Measurements from ENCODE around the gene FCAMR.
A peak's percentile ranks its signal among the peaks of the same experiment; 100 is the strongest.
"Not testable (repeated sequence)": the region's sequence is repeated elsewhere in the genome, so short reads cannot be mapped to it uniquely, and the experiment has no call there.

Gene FCAMR

DNA sequence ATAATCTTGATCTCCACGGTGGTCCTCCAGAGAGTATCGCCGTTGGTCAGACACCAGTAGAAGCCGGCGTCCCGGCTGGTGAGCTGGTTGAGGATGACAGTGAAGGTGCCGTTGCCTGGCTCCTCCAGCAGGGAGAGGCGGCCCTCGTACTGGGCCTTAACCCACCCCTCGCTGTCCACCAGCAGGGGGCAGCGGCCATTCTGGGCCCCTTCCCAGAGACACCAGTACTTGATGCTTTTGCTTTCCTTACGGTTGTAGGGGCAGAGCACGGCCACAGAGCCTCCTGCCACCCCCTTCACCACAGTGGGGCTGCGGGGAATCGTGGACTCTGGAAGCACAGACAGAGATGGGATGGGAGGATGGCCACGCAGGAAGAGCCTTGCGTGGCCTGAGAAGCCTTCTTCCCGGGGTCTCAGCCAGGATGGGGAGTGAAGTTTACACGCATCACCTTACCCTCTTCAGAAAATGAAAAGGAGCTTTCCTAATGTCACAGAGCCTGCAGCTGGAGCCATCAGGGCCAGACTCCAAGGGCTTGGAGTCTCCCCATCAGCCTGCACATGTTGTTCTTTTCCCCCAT lies 34.7 kb downstream of the FCAMR start:
- no peak for DNase-seq (ENCODE audit: low read depth in 3 of 3)

DNA sequence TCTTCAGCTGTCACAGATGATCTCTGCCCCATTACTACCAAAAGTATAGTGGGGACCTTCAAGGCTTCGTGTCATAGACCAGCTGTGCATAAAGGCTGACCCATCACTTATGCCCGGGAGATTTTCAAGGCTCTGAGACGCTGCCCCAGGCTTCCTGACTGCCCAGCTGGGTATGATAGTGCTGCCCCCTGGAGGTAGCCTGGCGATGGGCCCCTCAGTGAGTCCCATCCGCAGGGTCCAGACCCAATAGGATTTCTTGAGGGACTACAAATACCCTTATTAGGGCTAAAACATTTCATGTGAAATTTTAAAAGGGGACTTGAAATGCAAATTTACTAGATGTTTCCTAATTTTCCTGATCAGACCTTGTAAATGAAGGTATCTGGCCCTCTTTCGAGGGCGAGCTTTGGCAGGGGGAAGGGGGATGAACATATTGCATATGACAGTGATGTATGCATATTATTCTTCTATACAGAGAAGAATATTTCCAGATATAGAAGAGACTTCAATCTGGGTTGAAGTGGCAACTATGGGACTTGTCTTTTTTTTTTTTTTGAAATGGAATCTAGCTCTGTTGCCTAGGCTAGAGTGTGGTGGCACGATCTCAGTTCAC lies 36.8 kb downstream of the FCAMR start:
- peak in 2 of 3 experiments; percentile 46 to 53 for DNase-seq (ENCODE audit: low read depth in 3 of 3)

DNA sequence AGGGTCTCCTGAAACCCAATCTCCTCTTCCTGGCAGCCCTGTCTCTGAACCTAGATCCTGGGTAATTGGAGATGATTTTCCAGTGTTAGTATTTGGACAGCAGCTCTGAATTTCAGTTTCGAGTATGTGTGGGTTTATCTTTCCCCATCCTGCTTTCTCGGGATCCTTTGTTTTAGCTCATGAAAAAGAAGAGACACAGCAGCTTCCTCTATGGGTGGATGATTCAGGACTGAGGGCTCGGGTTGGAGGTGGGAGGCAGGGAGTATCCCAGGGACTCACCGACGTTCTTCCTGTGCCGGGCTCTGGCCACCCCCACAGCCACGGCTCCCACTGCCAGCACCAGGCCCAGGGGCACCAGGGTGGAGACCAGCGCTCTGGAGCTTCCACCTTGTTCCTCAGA lies 38.1 kb downstream of the FCAMR start:
- no peak for DNase-seq (ENCODE audit: low read depth in 3 of 3)

DNA sequence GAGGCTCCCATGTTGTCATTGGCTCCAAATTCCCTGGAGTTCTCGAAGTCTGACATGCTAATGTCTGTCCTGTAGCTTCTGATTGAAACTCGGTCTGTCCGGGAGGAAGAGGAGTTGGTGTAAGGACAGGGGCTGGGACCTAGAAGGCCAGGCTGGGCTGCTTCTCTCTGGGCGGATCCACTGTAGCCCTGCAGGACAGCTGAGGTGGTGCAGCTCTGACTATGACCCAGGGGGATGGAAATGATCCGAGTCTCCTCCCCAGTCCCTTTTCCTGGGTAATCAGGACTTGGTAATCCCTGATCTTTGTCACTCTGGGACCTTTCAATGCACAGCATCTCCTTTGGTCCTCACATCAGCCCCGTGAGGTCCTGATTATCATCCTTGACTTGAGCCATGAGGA lies 38.6 kb downstream of the FCAMR start:
- no peak for DNase-seq (ENCODE audit: low read depth in 3 of 3)

DNA sequence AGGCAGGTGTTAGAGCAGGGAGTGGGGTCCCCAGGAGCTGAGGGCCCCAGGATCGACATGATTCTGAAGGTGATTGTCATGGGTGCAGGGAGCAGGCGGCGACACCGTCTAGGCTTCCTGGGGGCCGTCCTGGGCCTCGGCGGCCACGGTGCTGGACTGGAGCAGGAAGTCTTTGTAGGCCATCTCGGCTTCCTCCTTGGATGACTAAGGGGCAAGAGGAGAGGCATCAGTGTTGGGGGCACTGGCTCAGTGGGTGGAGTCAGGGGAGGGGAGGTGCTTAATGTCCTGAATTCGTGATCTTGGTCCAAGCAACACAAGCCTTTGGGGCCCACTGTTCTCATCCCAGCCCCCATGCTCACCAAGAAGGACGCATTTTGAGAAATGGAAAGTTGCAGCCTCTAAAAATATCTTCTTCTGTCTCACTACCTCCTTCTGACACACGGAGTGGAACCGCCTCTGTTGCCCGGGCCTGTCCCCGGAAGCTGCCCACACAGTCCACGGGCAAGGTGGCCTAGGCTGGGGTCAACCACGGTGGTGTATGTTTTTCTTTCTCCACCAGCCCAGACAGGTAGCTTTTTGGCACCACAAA lies 40.0 kb downstream of the FCAMR start:
- DNase-seq (ENCODE audit: low read depth in 3 of 3): no peak

DNA sequence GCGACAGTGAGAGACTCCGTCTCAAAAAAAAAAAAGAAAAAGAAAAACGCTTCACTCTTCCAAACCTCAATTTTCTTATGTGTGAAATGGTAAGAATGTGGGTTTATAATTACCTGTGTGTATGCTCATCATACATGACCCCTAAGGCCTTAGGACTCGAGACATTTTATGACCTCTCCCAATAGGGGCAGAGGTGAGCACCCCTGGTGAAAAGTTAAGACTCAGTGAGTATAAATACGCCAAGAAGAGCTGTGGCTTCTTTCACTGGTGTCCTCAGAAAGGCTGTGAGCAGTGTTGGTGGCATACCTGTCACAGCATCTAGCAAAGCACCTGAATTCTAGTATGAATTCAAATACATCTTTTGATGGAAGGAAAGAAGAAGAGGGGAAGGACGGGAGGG lies 40.7 kb downstream of the FCAMR start:
- DNase-seq (ENCODE audit: low read depth in 3 of 3): no peak

DNA sequence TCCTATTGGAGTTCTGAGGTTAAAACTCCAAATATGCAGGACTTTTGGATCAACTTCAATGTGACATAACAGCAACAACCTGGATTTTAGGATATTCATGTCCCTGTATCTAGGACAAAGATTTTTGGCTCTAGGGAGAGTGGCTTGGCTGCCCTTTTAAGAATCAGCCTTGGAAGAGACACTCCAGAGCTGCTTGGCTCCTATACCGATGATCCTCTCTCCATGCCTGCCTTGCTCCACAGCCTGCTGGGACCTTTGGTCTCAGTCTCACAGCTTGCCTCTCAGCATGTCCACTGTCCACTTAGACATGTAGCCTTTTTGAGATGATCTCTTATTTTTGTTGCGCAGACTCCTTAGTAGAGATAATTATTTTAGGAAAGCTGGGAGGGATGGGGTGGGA lies 44.0 kb downstream of the FCAMR start:
- no peak for DNase-seq (ENCODE audit: low read depth in 3 of 3)

DNA sequence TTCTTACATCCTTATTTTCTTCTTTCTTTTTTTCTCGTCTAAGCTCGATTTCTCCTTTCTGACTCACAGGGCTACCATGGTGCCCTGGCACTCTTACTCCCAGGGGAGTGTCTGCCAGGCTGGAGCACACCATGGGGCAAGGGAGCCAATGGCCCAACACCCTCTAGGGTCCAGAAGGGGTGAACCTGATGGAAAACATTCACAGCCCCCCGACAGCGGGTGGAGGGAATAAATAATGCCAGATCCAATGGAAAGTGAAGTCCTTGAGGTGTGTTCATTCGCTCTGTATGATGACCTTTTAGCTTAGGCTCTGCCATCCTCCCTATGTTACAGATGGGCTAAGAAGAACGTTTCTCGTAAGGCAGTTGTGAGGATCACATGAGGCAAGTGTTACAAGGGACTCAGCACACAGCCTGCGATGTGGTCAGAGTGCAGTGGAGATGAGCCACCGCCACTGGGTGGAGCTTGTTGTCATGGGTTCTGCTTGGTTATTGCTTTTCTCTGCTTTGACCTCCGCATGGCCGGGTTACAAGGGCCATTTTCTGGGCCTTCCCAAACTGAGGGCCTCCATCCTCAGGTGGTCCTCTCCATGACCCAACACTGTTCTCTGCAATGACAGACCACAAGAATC lies 45.0 kb downstream of the FCAMR start:
- no peak for DNase-seq (ENCODE audit: low read depth in 3 of 3)

DNA sequence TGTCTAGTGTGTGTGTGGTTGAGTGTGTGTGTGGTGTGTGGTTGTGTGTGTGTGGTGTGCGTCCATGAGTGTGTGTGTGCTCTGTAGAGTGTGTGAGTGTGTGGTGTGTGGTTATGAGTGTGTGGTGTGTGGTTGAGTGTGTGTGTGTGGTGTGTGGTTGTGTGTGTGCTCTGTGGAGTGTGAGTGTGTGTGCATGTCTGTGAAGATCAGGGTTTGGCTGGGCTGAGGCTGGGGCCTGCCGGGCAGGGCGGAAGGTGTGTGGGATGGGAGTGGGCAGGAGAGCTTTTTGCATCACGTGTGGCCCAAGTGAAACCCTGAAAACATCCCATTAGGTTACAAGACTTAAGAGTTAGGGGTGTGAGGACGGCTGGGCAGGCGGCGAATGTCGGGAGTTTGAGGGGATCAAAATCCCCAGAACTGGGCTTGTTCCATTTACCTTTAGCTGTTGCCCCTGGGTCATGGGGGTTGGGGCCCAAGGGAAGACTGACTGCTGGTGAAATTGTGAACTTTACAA lies 45.6 kb downstream of the FCAMR start:
- DNase-seq (ENCODE audit: low read depth in 3 of 3): no peak

DNA sequence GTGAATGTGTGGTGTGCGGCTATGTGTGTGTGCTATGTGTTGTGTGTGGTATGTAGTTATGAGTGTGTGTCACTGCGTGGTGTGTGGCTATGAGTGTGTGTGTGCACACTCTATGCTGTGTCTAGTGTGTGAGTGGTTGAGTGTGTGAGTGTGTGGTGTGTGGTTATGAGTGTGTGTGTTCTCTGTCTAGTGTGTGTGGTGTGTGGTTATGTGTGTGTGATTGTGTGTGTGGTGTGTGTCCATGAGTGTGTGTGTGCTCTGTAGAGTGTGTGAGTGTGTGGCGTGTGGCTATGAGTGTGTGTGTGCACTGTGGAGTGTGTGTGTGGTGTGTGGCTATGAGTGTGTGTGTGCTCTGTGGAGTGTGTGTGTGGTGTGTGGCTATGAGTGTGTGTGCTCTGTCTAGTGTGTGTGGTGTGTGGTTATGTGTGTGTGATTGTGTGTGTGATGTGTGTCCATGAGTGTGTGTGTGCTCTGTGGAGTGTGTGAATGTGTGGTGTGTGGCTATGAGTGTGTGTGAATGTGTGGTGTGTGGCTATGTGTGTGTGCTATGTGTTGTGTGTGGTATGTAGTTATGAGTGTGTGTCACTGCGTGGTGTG lies 46.2 kb downstream of the FCAMR start:
- not testable (repeated sequence) for DNase-seq (ENCODE audit: low read depth in 3 of 3)

DNA sequence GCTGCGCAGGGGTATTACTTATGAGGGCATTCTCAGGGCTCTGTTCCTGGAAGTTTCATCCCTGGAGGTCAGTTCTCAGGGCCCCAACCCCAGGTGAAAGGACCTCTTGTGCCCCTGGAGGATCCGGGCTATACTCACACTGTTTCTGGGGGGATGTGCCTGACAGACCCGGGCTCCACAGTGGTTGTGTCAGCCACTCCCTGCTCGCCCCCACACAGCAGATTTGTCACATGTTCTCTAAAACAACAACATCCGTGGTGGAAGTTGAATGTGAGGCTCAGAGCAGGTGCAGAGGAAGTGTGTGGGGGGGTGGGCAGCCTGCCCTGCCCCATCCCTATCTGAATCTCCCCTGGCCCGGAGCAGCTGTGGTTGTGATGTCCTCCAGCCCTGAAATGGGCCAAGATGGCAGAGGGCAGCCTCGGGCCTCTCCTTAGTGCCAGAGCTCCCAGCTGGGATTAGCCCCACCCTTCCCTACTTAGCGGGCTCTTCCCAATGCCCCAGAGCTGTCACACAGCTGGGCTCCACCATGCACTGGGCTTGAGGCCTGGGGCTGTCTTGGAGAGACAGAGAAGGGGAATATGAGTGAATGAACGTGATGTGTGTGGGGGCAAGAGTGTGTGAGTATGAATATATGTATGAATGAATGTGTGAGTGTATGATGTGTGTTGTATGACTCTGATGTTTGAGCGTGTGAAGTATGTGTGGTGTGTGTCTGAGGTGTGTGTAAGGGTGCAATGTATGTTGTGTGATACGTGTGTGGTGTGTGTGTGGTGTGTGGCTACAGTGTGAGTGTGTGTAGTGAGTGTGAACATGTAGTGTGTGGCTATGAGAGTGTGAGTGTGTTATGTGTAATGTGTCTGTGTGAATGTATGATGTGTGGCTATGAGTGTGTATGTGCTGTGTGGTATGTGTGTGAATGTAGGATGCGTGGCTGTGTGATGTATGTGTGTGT lies 47.0 kb downstream of the FCAMR start:
- DNase-seq (ENCODE audit: low read depth in 3 of 3): peak in 2 of 3 experiments; percentile 46 to 57

DNA sequence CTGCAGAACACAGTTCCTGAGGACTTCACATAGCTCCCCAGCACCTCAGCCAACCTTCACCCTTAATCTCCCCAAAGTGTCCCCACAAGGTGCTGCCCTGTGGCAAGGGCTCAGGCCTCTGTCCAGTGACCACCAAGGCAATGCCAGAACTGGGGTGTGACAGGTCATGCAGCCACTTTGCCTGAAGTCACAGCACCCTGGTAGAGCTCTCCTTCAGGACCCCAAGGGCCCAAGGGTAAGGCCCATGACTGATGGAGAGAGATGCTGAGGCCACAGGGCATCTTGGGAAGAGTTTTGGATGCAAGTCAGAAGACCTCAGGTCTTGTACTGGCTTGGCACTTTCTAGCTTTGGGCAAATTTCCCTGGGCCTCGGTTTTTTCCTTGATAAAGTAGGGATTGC lies 47.7 kb downstream of the FCAMR start:
- DNase-seq (ENCODE audit: low read depth in 3 of 3): no peak

DNA sequence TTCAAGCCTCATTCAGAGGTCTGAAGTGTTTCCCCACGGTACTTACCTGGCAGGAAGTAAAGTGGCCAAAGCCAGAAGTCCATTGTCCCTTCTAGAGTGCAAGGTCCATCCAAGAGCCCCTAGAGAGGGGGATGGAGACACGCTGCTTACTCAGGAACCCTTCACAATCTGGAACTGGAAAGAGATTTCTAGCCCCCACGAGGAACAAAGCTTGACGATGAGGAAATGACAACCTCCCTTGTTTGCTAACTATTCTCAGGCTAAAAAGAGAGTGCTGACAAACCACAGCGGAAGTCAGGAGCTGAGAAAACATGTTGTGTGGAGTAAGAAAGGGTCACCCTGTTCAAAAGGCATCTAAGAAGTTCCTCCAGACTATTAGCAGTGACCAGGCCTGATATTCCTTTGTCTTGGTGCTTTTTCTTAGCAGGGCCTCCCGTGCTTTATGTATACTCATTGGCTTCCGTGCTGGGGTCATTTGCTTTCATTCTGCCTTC lies 48.4 kb downstream of the FCAMR start, which contains the start of gene FCMR:
FCMR (minus strand) TSS at position 170 of the 494 bp plus-strand sequence; CDS start at position 83, 87 bp downstream.
- no peak for DNase-seq (ENCODE audit: low read depth in 3 of 3)

DNA sequence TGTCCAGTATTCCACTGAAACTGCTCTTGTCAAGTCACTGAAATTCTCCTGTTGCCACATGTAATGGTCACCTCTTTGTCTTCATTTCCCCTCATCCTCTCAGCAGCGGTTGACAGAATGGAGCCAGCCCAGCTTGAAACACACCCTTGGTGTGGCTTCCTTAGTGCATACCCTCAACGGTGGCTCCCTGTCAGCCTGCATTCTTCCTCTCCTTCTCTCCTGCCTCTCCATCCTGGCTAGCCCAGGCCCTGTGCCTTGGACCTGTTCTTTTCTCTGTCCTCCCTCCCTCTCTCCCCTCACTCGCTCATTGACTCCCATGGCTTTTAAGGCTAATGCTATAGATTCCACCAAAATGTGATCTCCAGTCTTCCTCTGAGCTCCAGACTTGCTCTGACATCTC lies 52.2 kb downstream of the FCAMR start:
- DNase-seq (ENCODE audit: low read depth in 3 of 3): no peak

DNA sequence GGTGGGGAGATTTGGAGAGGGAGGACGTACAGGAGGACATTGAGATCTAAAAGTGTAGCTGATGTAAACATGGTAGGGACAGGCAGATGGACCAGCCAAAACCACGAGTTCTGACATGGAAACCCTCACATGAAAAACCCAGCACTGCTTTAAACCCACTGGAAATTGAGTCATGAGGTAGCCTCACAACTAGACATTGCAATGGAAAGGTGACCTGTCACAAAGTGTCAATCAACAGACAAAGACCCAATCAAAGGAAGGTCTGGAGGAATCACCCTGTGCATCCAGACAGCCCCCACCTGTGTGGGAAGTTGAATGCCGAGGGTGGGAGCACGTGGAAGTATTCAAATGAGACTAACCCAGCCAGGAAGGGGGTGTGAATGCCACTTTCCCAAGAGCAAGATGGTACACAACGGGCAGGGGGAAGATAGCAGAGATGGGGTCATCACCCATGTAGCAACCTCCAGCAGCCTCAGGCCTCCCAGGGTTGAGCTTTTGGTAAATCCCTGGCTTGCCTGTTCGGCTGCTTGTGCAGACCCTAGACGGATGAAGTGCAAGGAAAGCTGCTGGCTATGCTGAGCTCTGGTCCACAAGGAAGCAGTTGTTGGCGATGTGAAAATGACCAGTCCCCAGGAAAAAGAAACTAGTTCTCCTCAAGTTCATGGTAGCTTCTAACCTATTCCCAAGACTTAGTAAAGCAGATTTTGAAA lies 54.1 kb downstream of the FCAMR start:
- no peak for DNase-seq (ENCODE audit: low read depth in 3 of 3)

DNA sequence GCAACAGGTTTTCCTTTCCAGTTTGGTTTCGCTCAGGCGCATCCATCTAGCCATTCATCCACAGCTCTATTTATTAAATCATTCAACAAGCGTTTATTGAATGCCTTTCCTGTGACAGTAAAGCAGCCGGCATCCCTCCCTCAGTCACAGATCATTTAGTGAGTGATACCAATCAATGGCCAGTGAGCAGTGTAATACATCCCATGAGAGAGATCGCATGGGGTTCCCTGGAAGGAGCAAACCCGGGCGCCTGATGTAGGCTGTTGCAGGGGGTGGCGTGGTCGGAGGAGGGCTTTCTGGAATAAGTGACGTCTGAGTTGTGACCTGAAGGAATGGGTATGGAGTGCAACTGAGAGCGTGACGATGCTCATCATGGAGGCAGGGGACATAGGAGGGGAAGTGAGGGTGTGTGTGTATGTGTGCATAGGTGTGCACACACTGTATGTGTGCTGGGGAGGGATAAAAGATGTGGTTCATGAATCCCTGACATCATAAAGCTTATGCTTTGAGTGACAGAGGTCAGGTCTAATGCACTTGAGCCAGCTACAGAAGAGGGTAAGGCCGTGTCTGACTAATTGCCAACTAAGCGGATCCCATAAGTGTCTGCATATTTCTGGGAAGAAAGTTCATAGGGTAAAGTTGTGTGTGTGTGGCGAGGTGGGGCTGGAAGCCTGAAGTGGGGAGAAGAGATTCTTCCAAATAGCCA lies 55.1 kb downstream of the FCAMR start:
- no peak for DNase-seq (ENCODE audit: low read depth in 3 of 3)

DNA sequence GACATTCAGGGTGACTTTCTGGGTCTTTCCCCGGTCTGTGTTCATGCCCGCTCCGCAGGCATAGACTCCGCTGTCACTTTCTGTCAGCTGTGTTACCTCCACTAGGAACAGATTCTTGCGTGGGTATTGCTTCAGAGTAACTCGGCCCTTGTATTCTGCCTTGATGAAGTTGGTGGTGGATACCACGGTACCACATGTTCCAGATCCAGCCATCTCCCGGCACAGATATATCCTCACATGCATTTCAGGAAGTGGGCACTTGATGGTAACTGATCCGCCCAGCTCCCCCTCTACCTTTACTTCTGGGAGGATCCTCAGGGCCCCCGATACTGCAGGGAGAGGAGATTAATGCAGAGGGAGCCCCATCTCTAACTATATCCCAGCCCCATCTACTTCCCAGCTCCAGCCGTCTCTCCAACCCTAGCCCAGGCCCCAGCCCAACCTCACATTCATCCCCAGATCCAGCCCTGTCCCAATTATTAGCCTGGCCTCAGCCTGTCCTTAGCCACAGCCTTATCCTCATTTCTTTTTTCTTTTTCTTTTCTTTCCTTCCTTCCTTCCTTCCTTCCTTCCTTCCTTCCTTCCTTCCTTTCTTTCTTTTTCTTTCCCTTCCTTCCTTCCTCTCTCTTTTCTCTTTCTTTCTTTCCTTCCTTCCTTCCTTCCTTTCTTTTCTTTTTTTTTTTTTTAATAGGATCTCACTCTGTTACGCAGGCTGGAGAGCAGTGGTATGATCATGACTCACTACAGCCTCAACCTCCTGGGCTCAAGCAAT lies 56.3 kb downstream of the FCAMR start:
- DNase-seq (ENCODE audit: low read depth in 3 of 3): no peak

DNA sequence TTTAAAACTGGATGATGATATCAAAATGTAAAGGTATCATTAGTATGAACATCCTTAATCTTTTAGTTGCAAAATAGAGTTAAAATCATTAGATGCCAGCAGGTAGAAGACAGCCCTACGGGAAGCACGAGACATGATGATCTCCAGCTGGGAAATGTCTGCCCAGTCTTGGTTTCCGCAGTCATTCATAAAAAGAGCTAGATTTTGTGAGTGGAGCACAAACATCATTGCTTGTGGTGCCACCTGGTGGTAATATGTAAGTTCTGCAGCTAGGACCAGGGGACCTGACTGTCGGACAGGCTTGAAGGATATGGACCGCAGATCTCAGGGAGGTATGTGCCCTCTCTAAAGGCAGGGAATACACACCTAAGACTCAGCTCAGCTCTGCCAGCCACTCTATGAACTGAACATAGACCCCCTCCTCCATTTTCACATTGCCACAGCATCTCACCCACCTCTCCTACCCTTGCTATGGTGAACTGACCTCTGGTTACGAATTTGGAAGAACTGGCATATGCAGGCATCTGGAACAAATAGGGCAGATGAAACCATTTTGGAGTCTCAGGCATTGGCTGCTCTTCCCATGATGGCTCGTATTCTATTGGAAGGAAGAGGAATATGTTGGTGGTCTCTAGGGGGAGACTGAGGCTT lies 57.7 kb downstream of the FCAMR start:
- no peak for DNase-seq (ENCODE audit: low read depth in 3 of 3)

Measured in stimulated activated CD4-positive, alpha-beta T cell treated with anti-CD3 and anti-CD28 coated beads, TNF-alpha, amount 100 ng/mL, for 4 hours (primary cell).